ENCODE results near the gene ABCA3.
A peak's percentile ranks its signal among the peaks of the same experiment; 100 is the strongest.
"Not testable (repeated sequence)": the region's sequence is repeated elsewhere in the genome, so short reads cannot be mapped to it uniquely, and the experiment has no call there.

The ABCA3 gene

DNA sequence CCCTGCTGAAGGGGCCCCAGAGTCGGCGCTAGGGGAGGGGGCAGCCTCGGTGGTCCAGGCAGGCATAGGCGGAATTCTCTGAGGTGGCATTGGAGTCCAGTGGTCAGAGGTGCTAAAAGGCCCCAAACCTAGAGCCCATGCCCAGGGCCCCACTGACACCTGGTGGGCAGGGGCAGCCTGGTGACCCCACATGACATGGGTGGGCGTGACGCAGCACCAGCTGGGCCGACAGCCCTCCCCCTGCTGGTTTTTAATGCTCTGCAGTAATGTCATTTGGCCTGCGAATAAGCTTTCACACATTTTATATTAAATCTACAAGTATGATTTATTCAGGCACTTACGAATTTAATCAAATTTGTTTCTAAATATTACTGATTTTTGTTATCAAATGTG, 70.5 kb downstream of the ABCA3 start:
- FAIRE-seq (no peak), DNase-seq (ENCODE audit: insufficient read length, low spot score) (no peak)
- TF ChIP-seq SPI1 (IDR thresholded peaks at IDR 0.05; ENCODE audit: low read depth, low read length) (no peak), POU2F2 (IDR thresholded peaks at IDR 0.05; ENCODE audit: low read depth, low read length) (no peak), PAX5 (IDR thresholded peaks at IDR 0.05; ENCODE audit: insufficient read depth, low read length, severe bottlenecking) (no peak), TAF1 (IDR thresholded peaks at IDR 0.05; ENCODE audit: low read depth, low read length) (no peak), POLR2AphosphoS5 (IDR thresholded peaks at IDR 0.05; ENCODE audit: low read depth, low read length) (no peak), POLR2A (IDR thresholded peaks at IDR 0.05; ENCODE audit: low read depth, low read length) (no peak)

DNA sequence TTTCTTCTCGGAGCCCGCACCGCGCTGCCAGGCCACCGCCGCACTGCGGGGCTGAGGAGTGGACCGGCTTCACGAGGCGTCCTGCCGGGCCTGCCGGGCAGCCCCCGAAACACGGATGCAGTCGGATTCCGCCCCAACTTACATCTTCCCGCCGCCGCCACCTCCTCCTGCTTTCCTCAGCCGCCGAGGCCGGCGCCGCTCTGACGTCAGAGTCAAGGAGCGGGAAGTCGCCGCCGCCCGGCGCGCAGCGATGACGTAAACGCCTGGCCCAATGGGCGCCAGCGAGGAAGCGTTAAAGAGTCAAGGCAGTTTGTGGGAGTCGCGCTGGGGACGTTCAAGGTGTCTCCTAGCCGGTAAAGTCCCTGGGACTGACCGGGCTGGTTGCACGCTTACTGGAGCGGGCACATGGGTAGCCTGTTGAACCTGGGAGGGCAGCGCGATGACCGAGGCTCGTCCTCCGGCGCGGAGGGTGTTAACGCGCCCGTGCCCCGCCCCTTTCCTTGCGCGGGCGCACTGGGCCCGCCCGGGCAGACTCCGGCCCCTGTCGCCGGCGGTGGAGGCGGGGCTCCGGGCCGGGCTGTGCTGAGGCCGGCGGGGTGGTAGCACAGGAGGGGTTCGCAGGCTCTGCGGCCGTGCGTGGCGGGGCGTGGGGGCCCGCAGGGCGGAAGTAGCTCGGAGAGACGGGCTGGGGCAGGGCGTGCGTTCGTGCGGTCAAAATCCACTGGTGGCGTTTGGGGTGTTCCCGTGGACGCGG, 72.4 kb downstream of the ABCA3 start, which contains the start of gene RNPS1:
TSS of gene RNPS1 (minus strand) at position 214 of the 754 bp plus-strand sequence. CDS start 3,483 bp downstream, outside the sequence.
- DNase-seq (ENCODE audit: insufficient read length, low spot score) (peak; percentile 100), FAIRE-seq (peak; percentile 96)
- peak; percentile 93 for TF ChIP-seq POLR2AphosphoS5 (IDR thresholded peaks at IDR 0.05; ENCODE audit: low read depth, low read length)
- TF ChIP-seq PAX5 (IDR thresholded peaks at IDR 0.05; ENCODE audit: insufficient read depth, low read length, severe bottlenecking) = no peak
- TF ChIP-seq POLR2A (IDR thresholded peaks at IDR 0.05; ENCODE audit: low read depth, low read length) = peak; percentile 93
- 0 out of 2 replicates have a peak, but pooled peaks have one; percentile 2 for TF ChIP-seq SPI1 (IDR thresholded peaks at IDR 0.05; ENCODE audit: low read depth, low read length)
- peak; percentile 88 for TF ChIP-seq TAF1 (IDR thresholded peaks at IDR 0.05; ENCODE audit: low read depth, low read length)
- peak; percentile 43; the same call in 1 of the 2 replicates for TF ChIP-seq POU2F2 (IDR thresholded peaks at IDR 0.05; ENCODE audit: low read depth, low read length)

DNA sequence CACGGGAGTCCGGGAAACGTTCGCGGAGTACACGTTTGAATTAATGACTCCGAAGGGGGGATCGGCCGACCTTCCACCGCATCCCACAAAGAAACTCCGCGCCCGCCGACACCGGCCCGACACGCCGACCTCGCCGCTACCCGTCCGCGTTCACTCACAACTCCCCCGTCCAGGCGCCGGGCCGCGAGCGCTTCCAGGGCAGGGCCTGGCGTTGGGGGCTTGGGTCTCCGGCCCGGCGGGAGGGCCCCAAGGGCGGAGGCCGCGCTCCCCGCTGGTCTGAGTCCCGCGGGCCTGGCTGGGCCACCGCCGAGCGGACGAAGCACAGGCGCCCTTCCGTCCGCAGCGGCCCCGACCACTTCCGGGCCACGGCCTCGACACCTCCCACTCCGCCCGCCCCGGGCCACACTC, 73.0 kb downstream of the ABCA3 start:
- not testable (repeated sequence) for DNase-seq (ENCODE audit: insufficient read length, low spot score)
- FAIRE-seq = peak; percentile 5

DNA sequence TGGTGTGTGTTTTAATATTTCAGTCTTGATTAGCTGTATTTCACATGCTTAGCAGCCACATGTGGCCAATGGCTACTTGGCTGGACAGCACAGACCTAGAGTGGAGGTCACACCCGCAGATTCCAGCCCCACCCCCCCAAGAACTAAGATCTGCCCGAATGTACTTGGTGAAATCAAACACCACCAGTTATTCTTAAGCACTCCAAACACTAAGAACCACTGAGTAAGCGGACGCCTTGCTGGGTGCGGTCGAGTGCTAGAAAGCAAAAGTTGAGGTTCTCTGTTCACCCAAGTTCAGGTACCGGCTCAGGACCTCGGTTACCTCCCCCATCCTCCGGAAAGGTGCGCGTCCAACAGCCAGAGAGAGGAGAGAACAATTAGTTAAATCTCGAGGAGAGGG, 73.6 kb downstream of the ABCA3 start:
- DNase-seq (ENCODE audit: insufficient read length, low spot score) = not testable (repeated sequence)

DNA sequence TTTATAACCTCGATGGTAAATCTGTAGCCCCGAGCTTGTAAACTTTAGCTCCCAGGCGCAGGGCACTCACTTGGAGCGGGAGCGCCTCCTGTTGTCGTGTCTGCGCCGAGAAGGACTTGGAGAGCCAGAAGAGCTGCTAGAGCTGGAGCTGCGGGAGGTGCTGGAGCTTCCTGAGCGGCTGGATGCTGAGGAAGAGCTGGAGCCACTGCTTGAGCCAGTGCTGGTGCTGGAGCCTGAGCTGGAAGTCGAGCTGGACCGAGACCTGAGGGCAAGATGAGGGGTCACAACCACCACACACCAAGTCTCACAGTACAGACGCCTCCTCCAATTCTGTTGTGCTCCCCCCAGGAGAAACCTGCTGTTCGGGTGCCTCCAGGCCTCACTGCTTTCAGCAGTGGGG, 77.5 kb downstream of the ABCA3 start:
- not testable (repeated sequence) for DNase-seq (ENCODE audit: insufficient read length, low spot score); FAIRE-seq

More for the DNA sequence above, 73.6 kb downstream of the ABCA3 start:
- peak; percentile 84 for FAIRE-seq

DNA sequence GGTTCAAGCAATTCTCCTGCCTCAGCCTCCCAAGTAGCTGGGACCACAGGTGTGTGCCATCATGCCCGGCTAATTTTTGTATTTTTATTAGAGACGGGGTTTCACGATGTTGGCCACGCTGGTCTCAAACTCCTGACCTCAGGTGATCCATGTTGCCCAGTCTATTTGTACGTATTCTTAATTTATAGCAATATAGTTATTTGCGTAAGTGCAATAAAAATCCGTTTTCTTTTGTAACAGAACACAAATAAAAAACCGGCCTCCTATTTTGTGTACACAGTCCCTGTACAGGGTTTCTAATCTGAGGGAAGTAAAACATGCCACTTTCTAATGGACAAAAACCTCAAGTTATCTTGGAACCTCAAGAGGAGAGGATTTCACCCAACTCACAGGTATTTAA, 80.3 kb downstream of the ABCA3 start:
- no peak for TF ChIP-seq POU2F2 (IDR thresholded peaks at IDR 0.05; ENCODE audit: low read depth, low read length)
- no peak for TF ChIP-seq SPI1 (IDR thresholded peaks at IDR 0.05; ENCODE audit: low read depth, low read length)
- TF ChIP-seq POLR2AphosphoS5 (IDR thresholded peaks at IDR 0.05; ENCODE audit: low read depth, low read length) = no peak
- no peak for TF ChIP-seq POLR2A (IDR thresholded peaks at IDR 0.05; ENCODE audit: low read depth, low read length)
- no peak for TF ChIP-seq PAX5 (IDR thresholded peaks at IDR 0.05; ENCODE audit: insufficient read depth, low read length, severe bottlenecking)
- no peak for TF ChIP-seq TAF1 (IDR thresholded peaks at IDR 0.05; ENCODE audit: low read depth, low read length)
- DNase-seq (ENCODE audit: insufficient read length, low spot score) (no peak), FAIRE-seq (no peak)

DNA sequence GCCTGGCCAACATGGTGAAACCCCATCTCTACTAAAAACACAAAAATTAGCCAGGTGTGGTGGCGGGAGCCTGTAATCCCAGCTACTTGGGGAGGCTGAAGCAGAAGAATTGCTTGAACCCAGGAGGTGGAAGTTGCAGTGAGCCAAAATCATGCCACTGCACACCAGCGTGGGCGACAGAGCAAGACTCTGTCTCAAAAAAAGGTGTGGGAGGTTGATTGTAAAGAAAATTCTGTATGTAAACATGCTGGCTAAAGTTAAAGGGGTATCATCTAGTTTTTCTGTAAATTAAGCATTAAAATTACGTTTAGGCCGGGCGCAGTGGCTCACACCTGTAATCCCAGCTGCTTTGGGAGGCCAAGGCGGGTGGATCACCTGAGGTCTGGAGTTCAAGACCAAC, 82.0 kb downstream of the ABCA3 start:
- not testable (repeated sequence) for DNase-seq (ENCODE audit: insufficient read length, low spot score); FAIRE-seq

DNA sequence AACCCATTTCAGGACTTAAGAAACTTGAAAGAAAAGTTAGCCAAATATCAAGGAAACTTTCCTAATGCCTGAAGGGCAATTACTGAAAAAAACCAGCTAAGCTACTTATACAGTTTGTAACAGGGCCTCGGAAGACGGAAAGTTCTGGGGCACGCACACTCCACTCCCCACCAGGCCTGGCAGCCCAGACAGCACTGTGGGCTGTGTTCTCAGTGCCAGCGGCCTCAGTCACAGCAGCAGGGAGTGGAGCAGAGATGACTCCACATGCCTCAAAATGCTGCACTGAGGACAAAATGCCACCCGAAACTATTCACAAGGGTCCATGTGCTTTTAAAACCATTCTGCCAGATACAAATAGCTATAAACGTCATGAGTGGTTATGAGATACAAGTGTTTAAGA, 82.8 kb downstream of the ABCA3 start:
- FAIRE-seq = no peak
- TF ChIP-seq PAX5 (IDR thresholded peaks at IDR 0.05; ENCODE audit: insufficient read depth, low read length, severe bottlenecking) (no peak), SPI1 (IDR thresholded peaks at IDR 0.05; ENCODE audit: low read depth, low read length) (no peak), POU2F2 (IDR thresholded peaks at IDR 0.05; ENCODE audit: low read depth, low read length) (no peak), POLR2AphosphoS5 (IDR thresholded peaks at IDR 0.05; ENCODE audit: low read depth, low read length) (no peak), POLR2A (IDR thresholded peaks at IDR 0.05; ENCODE audit: low read depth, low read length) (no peak), TAF1 (IDR thresholded peaks at IDR 0.05; ENCODE audit: low read depth, low read length) (no peak)

DNA sequence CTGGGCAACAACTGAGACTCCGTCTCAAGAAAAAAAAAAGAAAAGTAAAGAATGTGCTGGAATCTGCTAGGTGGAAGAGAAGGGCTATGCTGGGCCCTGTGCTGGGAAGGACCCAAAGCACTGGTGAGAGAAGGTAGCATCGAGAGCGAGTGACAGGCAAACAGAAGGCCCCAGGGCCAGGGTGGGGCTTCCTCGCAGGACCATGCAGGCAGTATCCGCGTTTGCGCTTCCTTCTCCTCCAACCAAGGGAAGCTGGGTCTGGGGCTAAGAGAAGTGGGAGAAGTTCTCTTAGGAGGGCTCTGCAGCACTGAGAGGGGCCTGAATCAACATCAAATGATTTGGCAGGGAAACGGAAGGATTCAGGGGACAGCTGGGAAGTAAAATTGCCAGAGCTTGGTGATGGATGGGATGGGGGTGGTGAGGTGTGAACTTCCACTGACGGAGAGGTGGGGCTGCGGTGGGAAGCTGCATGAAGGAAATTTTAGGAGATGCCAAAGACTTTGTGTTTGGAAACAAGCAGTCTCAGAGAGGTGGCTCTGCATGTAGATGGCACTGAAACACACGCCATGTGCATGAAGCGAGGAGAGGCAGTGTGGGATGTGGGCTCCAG, 83.9 kb downstream of the ABCA3 start:
- no peak for FAIRE-seq
- no peak for TF ChIP-seq POLR2A (IDR thresholded peaks at IDR 0.05; ENCODE audit: low read depth, low read length)
- peak; percentile 7; the same call in 1 of the 2 replicates for TF ChIP-seq POLR2AphosphoS5 (IDR thresholded peaks at IDR 0.05; ENCODE audit: low read depth, low read length)
- DNase-seq (ENCODE audit: insufficient read length, low spot score) = no peak

More for the DNA sequence above, 82.8 kb downstream of the ABCA3 start:
- DNase-seq (ENCODE audit: insufficient read length, low spot score) = no peak

DNA sequence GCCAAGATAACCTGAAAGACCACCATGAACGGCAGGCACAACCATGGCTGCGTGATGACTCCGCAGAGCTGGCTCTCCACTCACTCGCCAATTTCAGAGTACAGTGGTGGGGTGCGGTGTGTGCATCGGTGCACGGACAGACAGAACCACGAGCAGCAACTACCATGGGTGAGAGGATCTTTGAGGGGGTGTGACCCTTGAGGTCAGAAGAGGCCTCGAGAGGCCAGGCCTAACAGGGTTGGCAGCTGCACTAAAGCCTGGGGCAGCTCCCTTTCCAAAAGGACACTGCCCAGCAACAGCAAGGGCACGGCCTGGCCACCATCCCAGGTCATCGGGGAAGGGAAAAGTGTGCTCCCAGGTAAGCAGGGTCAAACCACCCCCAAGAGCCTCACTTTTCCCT, 87.2 kb downstream of the ABCA3 start:
- TF ChIP-seq SPI1 (IDR thresholded peaks at IDR 0.05; ENCODE audit: low read depth, low read length) (no peak), POU2F2 (IDR thresholded peaks at IDR 0.05; ENCODE audit: low read depth, low read length) (no peak), POLR2A (IDR thresholded peaks at IDR 0.05; ENCODE audit: low read depth, low read length) (no peak), PAX5 (IDR thresholded peaks at IDR 0.05; ENCODE audit: insufficient read depth, low read length, severe bottlenecking) (no peak), TAF1 (IDR thresholded peaks at IDR 0.05; ENCODE audit: low read depth, low read length) (no peak), POLR2AphosphoS5 (IDR thresholded peaks at IDR 0.05; ENCODE audit: low read depth, low read length) (no peak)
- FAIRE-seq = no peak
- no peak for DNase-seq (ENCODE audit: insufficient read length, low spot score)

DNA sequence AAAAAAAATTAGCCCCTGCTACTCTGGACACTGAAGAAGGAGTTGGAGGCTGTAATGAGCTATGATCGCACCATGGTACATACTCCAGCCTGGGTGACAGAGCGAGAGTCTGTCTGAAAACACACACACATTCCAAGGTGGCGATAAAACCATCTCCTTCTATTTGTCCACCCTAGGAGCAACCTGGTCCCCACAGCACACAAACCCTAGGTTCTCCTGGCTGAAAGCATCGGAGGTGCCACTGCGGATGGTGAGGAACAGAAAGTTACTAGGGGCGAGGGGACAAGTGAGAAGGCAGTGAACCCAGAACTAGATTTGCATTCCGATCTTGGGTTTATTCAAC, 87.8 kb downstream of the ABCA3 start:
- TF ChIP-seq SPI1 (IDR thresholded peaks at IDR 0.05; ENCODE audit: low read depth, low read length) = peak; percentile 47; the same call in 1 of the 2 replicates
- peak; percentile 3; the same call in 1 of the 2 replicates for TF ChIP-seq POLR2AphosphoS5 (IDR thresholded peaks at IDR 0.05; ENCODE audit: low read depth, low read length)
- TF ChIP-seq PAX5 (IDR thresholded peaks at IDR 0.05; ENCODE audit: insufficient read depth, low read length, severe bottlenecking) = no peak
- DNase-seq (ENCODE audit: insufficient read length, low spot score) (no peak), FAIRE-seq (peak; percentile 72)

Data from GM12891 (cell line).